ENCODE measurements around the gene TRDMT1. TPM values are rescaled to one million over a fixed set of nuclear protein-coding genes. Genes with fewer than 3 reads are reported as not detected.

The TRDMT1 gene
- total RNA-seq, 1 experiment from 2014 or later = 4.2 TPM

DNA sequence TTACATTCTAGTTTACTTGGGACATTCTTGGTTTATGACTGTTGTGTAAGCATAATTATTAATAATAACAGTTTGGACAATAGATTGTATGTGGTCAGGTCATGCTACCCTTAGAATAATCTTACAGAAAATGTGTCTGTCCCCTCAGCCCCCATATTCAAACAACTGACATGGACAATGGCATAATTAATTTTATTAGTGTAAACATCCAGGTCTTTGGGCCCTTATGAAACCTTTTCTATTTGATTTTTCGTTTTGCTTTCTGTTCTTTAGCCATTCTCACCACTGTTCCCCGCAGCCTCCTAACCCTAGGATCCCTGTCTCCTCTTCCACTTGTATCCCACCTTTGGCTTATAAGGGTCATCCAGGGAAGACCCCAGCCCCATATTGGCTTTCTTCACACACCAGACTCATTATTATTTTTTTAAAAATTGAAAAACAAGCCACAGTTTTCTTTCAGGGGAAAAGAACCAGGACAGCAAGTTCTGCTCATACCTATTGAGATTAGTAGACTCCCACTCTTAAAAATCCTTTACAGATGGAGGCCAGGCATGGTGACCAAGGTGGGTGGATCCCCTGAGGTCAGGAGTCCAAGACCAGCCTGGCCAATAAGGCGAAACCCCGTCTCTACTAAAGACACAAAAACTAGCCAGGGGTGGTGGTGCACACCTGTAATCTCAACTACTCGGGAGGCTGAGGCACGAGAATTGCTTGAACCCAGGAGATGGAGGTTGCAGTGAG, 38.0 kb upstream of the TRDMT1 start:
- intact Hi-C loops (cut with micrococcal nuclease; ENCODE audit: unreplicated experiment) = no loop called here
- Histone ChIP-seq H3K9me2 (ENCODE audit: insufficient read depth) (no peaks in the 10 kb centered on the region), H3K79me2 (ENCODE audit: low read depth) (no peaks in the 10 kb centered on the region), H3F3A (ENCODE audit: insufficient read depth, low read depth) (no peaks in the 10 kb centered on the region), H3K36me3 (ENCODE audit: low read depth) (no peaks in the 10 kb centered on the region), H4K20me1 (ENCODE audit: insufficient read depth) (no peaks in the 10 kb centered on the region), H3K27me3 (ENCODE audit: insufficient read depth, low read depth) (no peaks in the 10 kb centered on the region), H3K4me3 (no peak overlapping the region), H3K9me3 (ENCODE audit: insufficient read depth, low read depth) (no peaks in the 10 kb centered on the region), H3K4me1 (replicated peaks; ENCODE audit: insufficient read depth) (no peaks in the 10 kb centered on the region), H3K27ac (no peak overlapping the region), H3K4me2 (no peak overlapping the region), H2AFZ (no peak overlapping the region)
- no TSS peak for BruUV-seq (replicated peaks)
- TF ChIP-seq, protein P1, sequence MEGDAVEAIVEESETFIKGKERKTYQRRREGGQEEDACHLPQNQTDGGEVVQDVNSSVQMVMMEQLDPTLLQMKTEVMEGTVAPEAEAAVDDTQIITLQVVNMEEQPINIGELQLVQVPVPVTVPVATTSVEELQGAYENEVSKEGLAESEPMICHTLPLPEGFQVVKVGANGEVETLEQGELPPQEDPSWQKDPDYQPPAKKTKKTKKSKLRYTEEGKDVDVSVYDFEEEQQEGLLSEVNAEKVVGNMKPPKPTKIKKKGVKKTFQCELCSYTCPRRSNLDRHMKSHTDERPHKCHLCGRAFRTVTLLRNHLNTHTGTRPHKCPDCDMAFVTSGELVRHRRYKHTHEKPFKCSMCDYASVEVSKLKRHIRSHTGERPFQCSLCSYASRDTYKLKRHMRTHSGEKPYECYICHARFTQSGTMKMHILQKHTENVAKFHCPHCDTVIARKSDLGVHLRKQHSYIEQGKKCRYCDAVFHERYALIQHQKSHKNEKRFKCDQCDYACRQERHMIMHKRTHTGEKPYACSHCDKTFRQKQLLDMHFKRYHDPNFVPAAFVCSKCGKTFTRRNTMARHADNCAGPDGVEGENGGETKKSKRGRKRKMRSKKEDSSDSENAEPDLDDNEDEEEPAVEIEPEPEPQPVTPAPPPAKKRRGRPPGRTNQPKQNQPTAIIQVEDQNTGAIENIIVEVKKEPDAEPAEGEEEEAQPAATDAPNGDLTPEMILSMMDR (conservative IDR thresholded peaks at IDR 0.05) = no peak
- no peak for TF ChIP-seq EZH2 (IDR thresholded peaks at IDR 0.05; ENCODE audit: low read depth)
- no peak for DNase-seq
- CTCF ChIA-PET = no interaction called here
- POLR2A ChIA-PET (ENCODE audit: unreplicated experiment) = no interaction called here

DNA sequence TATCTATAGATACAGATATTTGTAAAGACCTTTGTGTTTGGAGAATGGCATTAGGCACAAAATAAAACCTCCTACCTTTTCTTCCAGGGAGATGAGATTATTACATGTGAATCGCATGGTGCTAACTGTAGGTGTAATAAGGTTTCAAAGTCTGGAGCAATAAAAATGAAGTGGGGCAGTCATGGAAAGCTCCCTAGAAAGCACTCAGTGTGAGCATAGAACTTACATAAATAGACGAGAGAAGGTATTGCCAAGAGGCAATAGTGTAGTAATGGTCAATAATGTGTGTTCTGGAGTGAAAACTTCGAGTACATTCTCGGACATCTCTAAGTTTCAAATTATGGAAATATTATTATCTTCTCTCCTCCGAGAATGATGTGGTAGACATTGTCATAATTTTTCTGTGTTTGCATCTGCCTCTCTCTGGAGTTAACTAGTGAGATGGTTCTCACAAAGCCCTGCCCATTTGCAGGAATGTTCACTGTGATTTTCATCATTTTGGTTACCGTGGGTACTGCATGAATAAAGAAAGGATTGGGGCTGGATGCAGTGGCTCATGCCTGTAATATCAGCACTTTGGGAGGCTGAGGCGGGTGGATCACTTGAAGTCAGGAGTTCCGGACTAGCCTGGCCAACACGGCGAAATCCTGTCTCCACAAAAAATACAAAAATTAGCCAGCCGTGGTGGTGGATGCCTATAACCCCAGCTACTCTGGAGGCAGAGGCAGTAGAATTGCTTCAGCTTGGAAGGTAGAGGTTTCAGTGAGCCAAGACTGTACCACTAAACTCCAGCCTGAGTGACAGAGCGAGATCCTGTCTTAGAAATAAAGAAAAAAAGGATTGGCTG, 37.2 kb upstream of the TRDMT1 start:
- Histone ChIP-seq H3K9me2 (ENCODE audit: insufficient read depth) (no peaks in the 10 kb centered on the region), H4K20me1 (ENCODE audit: insufficient read depth) (no peaks in the 10 kb centered on the region), H3K36me3 (ENCODE audit: low read depth) (no peaks in the 10 kb centered on the region), H3K4me1 (replicated peaks; ENCODE audit: insufficient read depth) (no peaks in the 10 kb centered on the region), H3K4me3 (no peak overlapping the region), H3F3A (ENCODE audit: insufficient read depth, low read depth) (no peaks in the 10 kb centered on the region), H3K4me2 (no peak overlapping the region), H3K79me2 (ENCODE audit: low read depth) (no peaks in the 10 kb centered on the region), H3K9me3 (ENCODE audit: insufficient read depth, low read depth) (no peaks in the 10 kb centered on the region), H2AFZ (no peak overlapping the region), H3K27ac (no peak overlapping the region), H3K27me3 (ENCODE audit: insufficient read depth, low read depth) (no peaks in the 10 kb centered on the region)
- BruUV-seq (replicated peaks) = no TSS peak
- intact Hi-C loops (cut with micrococcal nuclease; ENCODE audit: unreplicated experiment) = no loop called here
- no peak for TF ChIP-seq EZH2 (IDR thresholded peaks at IDR 0.05; ENCODE audit: low read depth)
- TF ChIP-seq, protein P1 (conservative IDR thresholded peaks at IDR 0.05) = no peak
- DNase-seq = no peak
- CTCF ChIA-PET = no interaction called here
- POLR2A ChIA-PET (ENCODE audit: unreplicated experiment) = no interaction called here

DNA sequence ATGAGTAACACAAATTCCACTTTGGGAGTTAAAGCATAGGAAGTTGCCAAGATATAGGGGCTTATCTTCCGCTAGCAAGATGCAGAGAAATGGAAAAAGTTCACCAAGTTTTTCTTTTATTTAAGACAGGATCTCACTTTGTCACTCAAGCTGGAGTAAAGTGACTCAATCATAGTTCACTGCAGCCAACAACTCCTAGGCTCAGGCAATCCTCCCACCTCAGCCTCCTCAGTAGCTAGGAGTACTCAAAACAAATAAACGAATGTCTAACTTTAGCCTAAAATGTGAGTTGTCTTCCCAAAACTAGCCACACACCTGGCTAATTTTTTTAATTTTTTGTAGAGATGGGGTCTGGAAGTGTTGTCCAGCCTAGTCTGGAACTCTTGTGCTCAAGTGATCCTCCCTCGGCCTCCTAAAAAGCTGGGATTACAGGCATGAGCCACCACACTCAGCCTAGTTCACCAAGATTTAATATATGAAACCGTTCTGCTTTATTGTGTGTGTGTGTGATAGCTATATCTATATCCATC, 36.5 kb upstream of the TRDMT1 start:
- Histone ChIP-seq H3K4me1 (replicated peaks; ENCODE audit: insufficient read depth) (no peaks in the 10 kb centered on the region), H3K9me3 (ENCODE audit: insufficient read depth, low read depth) (no peaks in the 10 kb centered on the region), H3K36me3 (ENCODE audit: low read depth) (no peaks in the 10 kb centered on the region), H3K27ac (no peak overlapping the region), H3K4me2 (no peak overlapping the region), H3K79me2 (ENCODE audit: low read depth) (no peaks in the 10 kb centered on the region), H3K4me3 (no peak overlapping the region), H2AFZ (no peak overlapping the region), H3F3A (ENCODE audit: insufficient read depth, low read depth) (no peaks in the 10 kb centered on the region), H3K9me2 (ENCODE audit: insufficient read depth) (no peaks in the 10 kb centered on the region), H4K20me1 (ENCODE audit: insufficient read depth) (no peaks in the 10 kb centered on the region), H3K27me3 (ENCODE audit: insufficient read depth, low read depth) (no peaks in the 10 kb centered on the region)
- TF ChIP-seq, protein P1 (conservative IDR thresholded peaks at IDR 0.05) = no peak
- no peak for TF ChIP-seq EZH2 (IDR thresholded peaks at IDR 0.05; ENCODE audit: low read depth)
- no peak for DNase-seq
- POLR2A ChIA-PET (ENCODE audit: unreplicated experiment) = no interaction called here
- intact Hi-C loops (cut with micrococcal nuclease; ENCODE audit: unreplicated experiment) = no loop called here
- CTCF ChIA-PET = no interaction called here
- no TSS peak for BruUV-seq (replicated peaks)
